Progenitor cell of endocrine pancreas (in vitro differentiated cells): ENCODE measurements around the gene CADM1. TPM values are rescaled to one million over a fixed set of nuclear protein-coding genes. Genes with fewer than 3 reads are reported as not detected.

ENCODE experiments used
- DNase-seq: peaks from one replicate; pipeline ENCODE4 v3.0.0; 2021; ENCODE audit warnings: low spot score; ENCODE audit not compliant: unreplicated experiment
- H3K27ac Mint-ChIP-seq: 2 replicates; pipeline ENCODE4 v1.8.0; 2021; ENCODE audit warnings: mild to moderate bottlenecking, moderate library complexity, mixed read lengths
- H3K27me3 Mint-ChIP-seq: 2 replicates; pipeline ENCODE4 v1.8.0; 2021; ENCODE audit warnings: mixed read lengths
- H3K36me3 Mint-ChIP-seq: 2 replicates; pipeline ENCODE4 v1.8.0; 2022; ENCODE audit warnings: mixed read lengths; ENCODE audit not compliant: insufficient read depth
- H3K4me1 Mint-ChIP-seq: 2 replicates; pipeline ENCODE4 v1.8.0; 2021; ENCODE audit warnings: low read depth, mixed read lengths
- H3K4me3 Mint-ChIP-seq: 2 replicates; pipeline ENCODE4 v1.8.0; 2021; ENCODE audit warnings: low read depth, mild to moderate bottlenecking, moderate library complexity, mixed read lengths
- H3K9me3 Mint-ChIP-seq: 2 replicates; pipeline ENCODE4 v1.8.0; 2021; ENCODE audit warnings: low read depth, mixed read lengths
- total RNA-seq: library from RNA; stranded (reverse); gene quantifications from 2 replicates; pipeline ENCODE4 v1.2.1, GENCODE V29; 2021
- TF ChIP-seq, protein P1 (sequence below): fragments of 200-600 bp; sonication (generic); IDR thresholded peaks from one replicate; pipeline ENCODE4 v1.5.0; 2021; ENCODE audit warnings: antibody characterized with exemption, mild to moderate bottlenecking; ENCODE audit not compliant: unreplicated experiment

CADM1 gene
- total RNA-seq, 1 donor from 2014 or later = 147 TPM

DNA sequence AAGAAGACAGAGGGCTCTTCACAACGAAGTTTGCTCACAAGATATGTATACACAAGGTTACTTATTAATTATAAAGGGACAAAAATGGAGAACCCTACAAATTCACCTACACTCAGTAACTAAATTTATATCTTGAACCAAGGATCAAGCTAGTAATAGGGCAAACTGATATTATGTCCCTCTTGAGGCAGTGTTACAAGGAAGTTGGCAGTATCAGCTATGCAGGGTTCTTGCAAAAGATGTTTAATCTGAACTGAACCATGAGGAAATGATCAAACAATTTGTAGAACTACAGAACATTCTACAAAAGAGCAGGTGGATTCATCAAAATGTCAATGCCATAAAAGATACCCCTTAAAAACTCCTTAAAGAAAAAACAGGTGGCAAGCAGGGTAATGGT lies 10.7 kb downstream of the CADM1 start:
- DNase-seq = no peak
- peaks cover 22% of the 10 kb centered on the region for H3K27me3 Mint-ChIP-seq
- TF ChIP-seq, protein P1, sequence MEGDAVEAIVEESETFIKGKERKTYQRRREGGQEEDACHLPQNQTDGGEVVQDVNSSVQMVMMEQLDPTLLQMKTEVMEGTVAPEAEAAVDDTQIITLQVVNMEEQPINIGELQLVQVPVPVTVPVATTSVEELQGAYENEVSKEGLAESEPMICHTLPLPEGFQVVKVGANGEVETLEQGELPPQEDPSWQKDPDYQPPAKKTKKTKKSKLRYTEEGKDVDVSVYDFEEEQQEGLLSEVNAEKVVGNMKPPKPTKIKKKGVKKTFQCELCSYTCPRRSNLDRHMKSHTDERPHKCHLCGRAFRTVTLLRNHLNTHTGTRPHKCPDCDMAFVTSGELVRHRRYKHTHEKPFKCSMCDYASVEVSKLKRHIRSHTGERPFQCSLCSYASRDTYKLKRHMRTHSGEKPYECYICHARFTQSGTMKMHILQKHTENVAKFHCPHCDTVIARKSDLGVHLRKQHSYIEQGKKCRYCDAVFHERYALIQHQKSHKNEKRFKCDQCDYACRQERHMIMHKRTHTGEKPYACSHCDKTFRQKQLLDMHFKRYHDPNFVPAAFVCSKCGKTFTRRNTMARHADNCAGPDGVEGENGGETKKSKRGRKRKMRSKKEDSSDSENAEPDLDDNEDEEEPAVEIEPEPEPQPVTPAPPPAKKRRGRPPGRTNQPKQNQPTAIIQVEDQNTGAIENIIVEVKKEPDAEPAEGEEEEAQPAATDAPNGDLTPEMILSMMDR = no peak
- peaks cover 47% of the 10 kb centered on the region for H3K4me1 Mint-ChIP-seq
- H3K9me3 Mint-ChIP-seq = no peaks in the 10 kb centered on the region
- H3K36me3 Mint-ChIP-seq = peaks cover 12% of the 10 kb centered on the region
- H3K4me3 Mint-ChIP-seq = no peak overlapping the region
- no peak overlapping the region for H3K27ac Mint-ChIP-seq

DNA sequence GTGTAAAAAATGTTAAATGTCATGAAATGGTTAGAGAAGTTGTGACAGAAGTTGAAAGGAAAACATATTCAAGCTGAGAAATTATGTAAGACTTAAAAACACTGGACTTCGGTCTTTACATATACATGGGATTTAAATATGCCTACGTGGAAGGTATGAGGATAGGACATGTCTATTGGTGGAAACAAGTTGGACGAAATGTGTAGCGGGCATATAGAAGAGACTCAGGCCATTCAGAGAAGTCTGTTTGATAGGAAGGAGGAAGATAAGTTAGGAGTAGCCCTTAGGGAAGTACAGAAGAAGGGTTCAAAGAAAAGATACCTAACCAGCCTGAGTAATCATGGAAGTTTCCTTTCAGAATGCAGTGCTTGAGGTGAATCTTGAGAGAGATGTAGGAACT lies 14.7 kb downstream of the CADM1 start:
- Mint-ChIP-seq H3K27me3 (peaks cover 32% of the 10 kb centered on the region), H3K27ac (no peak overlapping the region), H3K4me3 (no peak overlapping the region), H3K36me3 (peaks cover 24% of the 10 kb centered on the region), H3K4me1 (peaks cover 20% of the 10 kb centered on the region), H3K9me3 (peaks cover 5% of the 10 kb centered on the region)
- no peak for DNase-seq
- TF ChIP-seq, protein P1 = no peak

DNA sequence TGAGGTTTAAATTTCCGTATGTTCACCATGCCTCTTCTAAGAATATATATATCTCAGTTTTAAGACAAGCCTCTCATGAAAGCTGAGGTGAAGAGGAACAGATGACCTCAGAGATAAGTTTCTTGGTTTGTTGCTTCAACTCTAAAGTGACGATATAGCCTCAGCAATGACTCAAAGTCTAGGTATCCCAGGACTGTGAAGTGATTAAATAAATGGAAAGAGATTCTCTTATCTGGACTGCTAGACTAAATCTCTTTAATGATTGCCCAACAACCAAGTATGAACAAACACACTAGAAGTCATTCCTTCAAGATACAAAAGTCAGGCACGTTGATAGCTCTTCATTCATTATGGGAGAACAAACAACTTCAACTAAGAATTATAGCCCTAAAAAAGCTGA lies 15.3 kb downstream of the CADM1 start:
- peaks cover 24% of the 10 kb centered on the region for H3K36me3 Mint-ChIP-seq
- no peak for DNase-seq
- H3K9me3 Mint-ChIP-seq = peaks cover 5% of the 10 kb centered on the region
- H3K27me3 Mint-ChIP-seq = peaks cover 32% of the 10 kb centered on the region
- no peak overlapping the region for H3K4me3 Mint-ChIP-seq
- peaks cover 20% of the 10 kb centered on the region for H3K4me1 Mint-ChIP-seq
- TF ChIP-seq, protein P1 = no peak
- H3K27ac Mint-ChIP-seq = no peak overlapping the region

DNA sequence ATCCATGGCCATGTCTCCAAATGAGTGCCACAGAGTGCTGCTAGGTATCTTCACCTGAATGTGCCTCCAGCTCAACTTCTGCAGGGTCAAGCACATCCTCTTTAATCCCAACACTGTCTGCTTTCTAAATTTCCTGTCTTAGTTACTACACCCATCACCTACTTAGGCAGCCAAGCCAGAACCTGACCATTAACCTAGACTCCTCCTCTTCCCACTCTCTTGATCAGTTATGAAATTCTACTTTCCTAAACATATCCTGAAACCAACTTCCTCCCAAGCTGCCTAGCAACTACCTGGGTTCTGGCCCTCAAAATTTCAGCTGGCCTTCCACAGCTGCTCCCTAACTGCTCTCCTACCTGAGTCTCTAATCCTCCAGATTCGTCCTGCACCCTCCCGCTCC lies 22.7 kb downstream of the CADM1 start:
- no peak overlapping the region for H3K27ac Mint-ChIP-seq
- H3K4me3 Mint-ChIP-seq = no peak overlapping the region
- DNase-seq = no peak
- peaks cover 25% of the 10 kb centered on the region for H3K4me1 Mint-ChIP-seq
- H3K36me3 Mint-ChIP-seq = peaks cover 20% of the 10 kb centered on the region
- TF ChIP-seq, protein P1 = no peak
- peaks cover 5% of the 10 kb centered on the region for H3K9me3 Mint-ChIP-seq
- peaks cover 28% of the 10 kb centered on the region for H3K27me3 Mint-ChIP-seq

DNA sequence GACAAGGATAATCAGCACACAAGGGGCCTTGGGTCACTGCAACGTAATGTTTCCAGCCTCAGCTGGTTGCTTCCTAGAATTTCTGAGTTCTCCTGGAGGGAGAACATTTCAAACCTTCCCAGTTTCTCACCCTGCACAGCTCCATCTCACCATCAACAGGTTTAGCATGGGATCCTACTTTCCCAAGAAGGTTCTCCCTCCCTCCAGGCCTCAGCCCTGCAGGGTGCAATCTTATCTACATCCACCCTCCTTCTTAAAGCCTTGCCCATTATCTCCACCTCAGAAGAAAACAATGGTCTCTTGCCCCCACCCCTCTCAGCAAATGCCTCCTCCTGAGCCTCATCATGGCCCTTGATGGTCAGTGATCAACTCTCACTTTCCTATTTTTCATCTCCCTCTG lies 23.6 kb downstream of the CADM1 start:
- Mint-ChIP-seq H3K27ac (no peak overlapping the region), H3K36me3 (peaks cover 16% of the 10 kb centered on the region), H3K4me1 (peaks cover 29% of the 10 kb centered on the region), H3K27me3 (peaks cover 21% of the 10 kb centered on the region), H3K4me3 (no peak overlapping the region), H3K9me3 (peaks cover under 1% of the 10 kb centered on the region)
- TF ChIP-seq, protein P1 = no peak
- no peak for DNase-seq
